HG03135 (cell line): Measurements from ENCODE around the gene GABRG3.

Experiments
- ATAC-seq: cut with Tn5 transposase; IDR thresholded peaks from one replicate; pipeline ENCODE4 v1.9.1; 2021; ENCODE audit warnings: mild to moderate bottlenecking, moderate library complexity; ENCODE audit not compliant: unreplicated experiment

The GABRG3 gene

DNA sequence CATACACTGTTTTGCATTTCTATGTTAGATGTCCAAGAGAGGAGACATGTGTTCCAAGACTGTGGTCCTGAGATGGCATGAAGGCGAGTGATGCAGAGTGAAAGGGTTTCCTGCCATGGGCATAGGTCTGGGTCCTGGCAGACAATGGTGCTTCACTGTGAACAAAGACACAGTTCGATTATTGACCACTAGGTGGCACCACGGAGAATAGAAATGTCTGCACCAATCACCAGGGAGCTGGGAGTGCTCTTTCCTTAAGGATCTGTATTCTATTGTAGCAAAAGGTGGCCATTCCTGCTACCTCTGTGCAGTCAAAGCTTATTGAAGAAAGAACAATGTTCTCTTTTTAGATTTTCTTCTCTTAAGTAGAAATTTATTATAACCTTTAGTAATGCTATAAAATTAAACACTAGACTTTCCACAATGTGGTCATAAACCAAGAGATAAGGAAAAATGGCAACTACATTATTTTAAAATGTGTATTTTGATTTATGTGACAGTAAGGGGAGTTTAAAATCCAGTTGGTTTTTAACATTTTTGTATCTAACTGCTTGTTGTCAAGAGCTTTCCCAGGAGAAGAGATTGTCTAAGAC is 88.7 kb downstream of the GABRG3 start:
- no peak for ATAC-seq

DNA sequence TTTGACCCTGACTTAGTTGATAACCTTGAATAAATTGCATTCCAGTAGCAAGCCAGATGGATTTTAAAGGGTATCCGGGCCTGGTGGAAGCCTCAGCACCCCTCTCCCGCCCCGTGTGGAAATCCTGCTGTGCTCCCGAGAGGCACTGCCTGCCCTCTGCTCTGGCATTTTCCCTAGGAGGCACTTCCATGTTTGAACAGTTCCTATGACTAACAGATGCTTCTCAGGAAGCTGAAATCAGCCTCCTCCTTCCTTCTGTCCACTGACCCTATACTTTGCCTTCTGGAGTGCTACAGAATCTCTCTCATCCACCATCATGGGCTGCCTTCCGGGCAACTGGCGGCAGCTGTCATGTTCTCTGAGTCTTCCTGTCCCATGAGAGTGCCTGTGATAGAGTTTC is 90.8 kb downstream of the GABRG3 start:
- ATAC-seq, result no peak

DNA sequence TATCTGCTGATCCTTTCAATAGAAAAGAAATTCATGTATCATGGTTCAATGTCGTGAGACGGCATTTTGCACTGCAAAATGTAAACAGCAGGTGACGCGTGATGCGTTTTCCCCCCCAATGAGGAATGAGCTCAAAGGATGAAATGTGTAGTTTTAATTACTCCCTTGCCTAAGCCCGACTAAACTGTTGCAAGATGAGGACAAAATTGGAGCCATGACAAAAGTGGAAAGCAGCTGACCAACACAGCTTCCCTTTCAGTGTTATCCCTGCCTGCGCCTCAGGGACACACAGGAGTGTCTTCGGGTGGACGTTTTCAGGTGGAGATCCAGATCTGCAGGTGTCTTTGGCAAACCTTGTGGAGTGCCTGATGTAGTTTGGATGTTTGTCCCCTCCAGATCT is 92.0 kb downstream of the GABRG3 start:
- no peak for ATAC-seq

DNA sequence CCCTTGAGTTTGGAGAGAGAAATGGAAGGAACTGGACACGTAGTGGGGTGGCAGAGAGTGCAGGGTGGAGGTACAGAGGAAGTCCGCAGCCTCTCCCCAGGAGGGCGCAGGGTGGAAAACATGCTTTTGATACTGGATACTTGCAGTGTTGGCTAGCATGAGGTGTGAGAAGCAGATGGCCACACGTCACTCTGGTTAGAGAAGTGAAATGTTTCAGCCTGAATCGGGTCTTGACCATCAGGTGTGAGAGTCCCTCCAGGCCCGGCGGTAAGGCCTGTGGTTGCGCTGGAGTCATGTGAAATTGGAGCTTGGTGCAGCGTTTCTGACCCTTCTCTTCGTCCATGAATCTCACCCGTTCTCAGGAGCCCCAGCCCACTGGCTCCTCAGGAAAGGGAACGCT is 93.1 kb downstream of the GABRG3 start:
- ATAC-seq, result no peak

DNA sequence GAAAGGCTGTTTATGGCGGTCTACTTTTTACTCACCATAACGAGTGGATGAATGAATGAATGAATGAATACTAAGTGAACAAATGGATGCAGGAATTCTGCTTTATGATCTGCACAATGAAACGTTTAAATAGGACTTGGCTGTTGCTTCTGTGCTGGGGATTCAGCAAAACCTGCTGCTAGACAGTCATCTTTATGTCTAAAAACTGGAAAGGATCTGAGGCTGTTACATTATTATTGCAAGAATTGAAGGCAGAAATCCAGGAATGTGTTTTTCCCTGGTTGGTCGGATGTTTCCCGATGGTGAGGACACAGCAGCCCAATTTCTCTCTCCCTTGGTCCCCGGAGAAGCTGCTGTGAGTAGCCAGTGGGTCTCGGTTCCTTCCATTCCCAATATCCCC is 94.2 kb downstream of the GABRG3 start:
- no peak for ATAC-seq

DNA sequence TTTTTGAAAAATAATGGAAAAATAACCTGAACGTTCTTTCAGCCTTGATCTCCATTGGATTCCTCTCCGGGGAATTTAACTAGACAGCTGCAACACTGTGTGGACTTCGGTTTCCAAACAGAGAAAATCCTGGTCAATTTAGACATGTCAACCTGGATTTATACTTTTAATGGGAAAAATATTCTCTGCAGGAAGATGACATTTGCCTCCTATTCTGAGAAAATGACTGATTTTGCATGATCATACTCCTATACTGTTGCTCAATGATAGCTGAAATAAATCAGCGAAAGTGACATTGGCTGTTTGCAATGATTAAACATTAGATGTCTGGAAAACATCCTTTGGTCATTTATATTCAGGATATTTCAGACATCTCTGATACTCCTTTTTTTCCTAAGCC is 94.8 kb downstream of the GABRG3 start:
- ATAC-seq, result no peak

DNA sequence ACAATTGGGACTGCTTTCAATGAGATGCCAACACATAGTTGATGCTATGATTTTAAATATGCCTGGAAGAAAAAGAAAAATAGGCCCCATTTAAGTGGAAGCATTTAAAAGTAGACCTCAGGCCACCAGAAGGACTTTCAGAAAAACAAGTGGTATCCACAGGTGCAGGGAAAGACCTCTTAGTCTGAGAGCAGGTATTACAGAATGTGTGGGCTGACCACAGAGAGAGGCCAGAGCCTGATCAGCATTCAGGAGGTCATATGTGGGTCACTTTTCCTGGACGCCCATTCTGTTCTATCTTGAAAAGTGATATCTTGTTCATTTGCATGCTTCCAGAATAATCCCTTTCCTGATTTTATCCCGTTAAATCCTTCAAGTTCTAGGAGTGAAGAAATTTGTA is 95.5 kb downstream of the GABRG3 start:
- ATAC-seq, result no peak

DNA sequence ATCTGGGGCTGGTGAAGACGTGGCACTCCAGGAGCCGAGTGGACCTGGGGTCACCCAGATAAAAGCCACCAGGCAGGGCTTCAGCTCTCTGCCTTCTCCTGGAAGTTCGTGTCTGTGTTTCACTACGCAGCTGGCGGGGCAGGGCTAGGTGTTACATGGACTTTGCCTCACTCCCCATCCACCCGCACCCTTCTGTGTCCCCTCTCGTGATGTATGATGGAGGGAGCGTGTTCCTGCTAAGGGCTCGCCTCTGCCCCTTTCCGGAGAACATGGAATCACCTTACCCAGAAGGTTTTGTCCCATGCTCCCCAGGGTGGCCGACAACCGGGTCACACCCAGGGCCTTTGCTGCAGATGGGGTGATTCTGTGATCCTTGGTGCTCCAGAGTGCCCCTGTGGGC is 96.2 kb downstream of the GABRG3 start:
- ATAC-seq, result no peak

DNA sequence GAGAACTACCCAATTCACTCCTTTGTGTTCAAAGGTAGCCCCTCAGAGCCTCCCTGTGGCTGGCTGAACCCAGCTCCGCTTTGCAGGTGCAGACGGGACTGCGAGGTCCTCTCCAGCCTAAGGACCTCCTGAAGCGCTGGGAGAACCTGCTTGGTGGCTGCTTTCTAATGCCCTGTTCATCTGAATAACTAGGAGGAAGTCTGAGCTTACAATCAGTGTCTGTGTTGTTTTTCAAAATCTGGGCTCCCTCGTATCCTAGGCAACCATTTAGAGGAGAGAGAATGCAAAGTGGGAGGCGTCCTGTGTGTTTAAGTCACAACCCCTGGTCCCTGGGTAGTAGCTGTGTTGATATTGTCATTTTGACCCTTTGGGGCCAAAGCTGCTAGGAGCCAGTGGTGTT is 99.9 kb downstream of the GABRG3 start:
- no peak for ATAC-seq

DNA sequence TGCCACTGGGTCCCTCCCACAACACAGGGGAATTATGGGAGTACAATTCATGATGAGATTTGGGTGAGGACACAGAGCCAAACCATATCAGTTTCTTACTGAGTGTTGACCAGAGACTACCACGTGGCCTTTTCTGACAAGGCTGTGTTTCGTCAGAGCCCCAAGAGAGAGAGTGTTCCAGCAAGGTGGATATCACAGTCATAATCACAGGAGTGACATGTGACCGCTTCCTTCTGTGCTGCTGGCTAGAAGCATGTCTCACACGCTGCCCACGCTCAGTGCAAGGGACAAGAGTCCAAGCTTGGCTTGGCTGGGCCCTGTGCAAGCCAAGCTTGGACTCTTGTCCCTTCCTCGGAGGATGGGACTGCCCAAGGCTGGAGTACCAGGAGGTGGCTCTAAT is 103.2 kb downstream of the GABRG3 start:
- no peak for ATAC-seq

DNA sequence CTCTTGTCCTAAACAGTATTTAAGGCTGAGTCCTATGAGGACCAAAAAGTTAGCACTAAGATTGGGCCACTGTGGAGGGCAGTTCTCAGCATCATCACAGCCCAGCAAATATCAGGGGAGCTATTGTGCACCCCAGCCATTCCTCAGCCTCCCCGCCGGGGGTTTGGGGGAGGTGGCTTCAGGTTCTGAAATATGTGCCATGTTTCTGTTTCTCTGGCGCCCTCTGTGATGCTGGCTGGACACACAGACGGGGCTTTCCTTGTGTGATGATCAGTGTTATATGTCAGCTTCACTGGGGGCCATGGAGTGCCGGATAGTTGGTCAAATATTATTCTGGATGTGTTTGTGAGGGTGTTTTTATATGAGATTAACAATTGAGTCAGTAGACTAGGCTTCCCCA is 106.8 kb downstream of the GABRG3 start:
- ATAC-seq, result no peak

DNA sequence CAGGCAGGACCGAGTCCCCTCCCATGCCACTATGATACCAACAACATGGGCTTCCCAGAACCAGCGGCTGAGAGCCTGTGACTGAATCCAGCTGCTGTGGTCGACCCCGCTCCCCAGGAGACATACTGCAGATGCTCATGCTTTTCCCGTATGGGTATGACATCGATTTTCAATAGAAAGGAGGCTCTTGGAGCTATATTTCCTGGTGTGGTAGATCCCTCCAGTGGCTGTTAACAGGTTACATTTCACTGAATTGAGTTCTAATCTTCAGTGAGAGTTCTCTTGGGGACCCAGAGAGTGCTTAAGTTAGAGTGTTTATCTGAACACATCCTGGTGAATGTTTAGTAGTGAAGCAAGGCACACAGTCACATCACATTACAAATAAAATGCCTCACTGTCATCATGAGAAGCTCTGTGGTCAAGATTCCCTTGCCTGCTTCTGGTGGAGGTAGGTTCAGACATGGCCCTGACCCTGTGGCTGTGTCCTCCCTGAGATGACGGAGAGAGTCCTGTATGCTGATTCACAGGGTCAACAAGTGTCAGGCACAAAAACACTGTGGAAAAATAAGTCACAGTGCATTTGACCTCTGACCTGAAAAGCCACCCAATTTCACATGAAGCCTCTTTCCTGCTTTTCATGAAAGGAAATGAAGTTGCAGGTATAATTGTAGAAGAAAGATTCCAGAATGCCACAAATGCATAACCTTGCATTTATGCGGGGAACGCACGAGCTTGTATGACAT is 110.9 kb downstream of the GABRG3 start:
- ATAC-seq, result no peak

DNA sequence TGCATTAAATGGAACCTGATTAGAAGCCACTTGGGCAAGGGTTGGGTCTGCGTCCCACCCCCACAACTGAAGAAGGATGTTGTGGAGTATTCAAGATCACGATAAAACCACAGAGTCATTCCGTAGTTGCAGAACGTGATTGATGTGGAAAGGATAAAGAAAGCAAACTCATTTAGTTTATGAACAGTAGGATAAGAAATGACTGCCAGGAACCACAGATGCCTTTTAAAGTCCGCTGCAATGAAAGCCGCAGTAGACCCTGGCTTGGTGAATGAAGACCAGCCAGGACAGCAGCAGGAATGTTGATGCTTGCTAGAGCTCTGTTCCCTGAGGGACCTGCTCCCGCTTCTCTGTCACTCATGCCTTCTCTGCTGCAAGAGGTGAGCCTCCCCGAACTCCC is 111.5 kb downstream of the GABRG3 start:
- ATAC-seq, result no peak

DNA sequence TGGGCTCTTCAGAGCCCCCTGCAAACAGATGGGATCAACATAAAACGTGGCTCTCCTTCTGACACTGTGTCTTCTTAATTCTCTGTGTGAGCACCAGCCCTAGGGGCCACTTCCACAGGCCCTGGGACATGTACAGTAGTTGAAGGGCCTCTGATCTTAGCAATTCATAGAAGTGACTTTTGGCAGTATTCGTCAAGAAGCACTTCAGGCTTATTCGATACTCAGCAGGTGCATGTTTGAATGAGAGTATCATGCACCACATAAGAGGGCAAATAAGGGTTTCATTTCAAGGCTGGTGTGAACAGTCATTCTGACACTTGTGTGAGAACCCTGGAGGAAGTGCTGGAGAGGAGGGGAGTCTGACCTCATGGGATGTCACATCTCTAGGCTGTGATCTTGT is 113.9 kb downstream of the GABRG3 start:
- no peak for ATAC-seq

DNA sequence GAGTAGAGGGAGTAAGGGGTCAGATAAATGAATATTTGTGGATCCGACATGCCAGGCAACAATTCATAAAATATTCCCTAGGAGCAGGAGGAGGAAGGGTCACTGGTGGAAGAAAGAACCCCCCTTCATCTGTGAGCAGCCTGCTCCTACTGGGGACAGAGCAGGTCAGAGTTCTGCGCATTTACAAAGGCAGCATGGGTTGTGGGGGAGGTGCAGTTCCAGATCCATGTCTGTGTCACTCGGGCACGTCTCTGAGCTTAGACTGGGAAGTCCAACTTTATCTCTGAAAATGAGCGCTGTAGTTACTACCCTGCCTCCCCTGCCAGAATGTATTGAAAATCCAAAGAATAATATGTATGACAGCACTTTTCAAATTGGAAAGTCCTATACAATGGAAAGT is 115.2 kb downstream of the GABRG3 start:
- no peak for ATAC-seq

DNA sequence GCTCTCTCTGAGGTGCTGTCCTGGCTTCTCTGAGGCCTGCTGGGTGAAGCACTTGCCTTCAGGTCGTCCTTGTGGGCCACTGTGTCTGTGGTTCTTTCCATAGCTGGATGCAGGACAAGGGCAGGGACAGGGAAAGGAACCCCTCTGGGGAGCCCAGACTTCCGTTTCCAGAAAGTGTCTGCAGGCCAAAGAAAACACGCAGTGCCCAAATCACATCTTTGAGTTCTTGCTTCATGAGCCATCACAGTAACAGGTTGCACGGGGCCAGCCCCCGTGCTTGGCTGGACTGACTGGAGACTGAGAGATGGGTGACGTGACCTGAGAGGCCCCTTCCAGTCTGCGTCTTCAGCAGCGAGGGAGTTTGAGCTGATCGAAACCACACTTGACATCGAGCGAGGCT is 115.8 kb downstream of the GABRG3 start:
- ATAC-seq, result no peak

DNA sequence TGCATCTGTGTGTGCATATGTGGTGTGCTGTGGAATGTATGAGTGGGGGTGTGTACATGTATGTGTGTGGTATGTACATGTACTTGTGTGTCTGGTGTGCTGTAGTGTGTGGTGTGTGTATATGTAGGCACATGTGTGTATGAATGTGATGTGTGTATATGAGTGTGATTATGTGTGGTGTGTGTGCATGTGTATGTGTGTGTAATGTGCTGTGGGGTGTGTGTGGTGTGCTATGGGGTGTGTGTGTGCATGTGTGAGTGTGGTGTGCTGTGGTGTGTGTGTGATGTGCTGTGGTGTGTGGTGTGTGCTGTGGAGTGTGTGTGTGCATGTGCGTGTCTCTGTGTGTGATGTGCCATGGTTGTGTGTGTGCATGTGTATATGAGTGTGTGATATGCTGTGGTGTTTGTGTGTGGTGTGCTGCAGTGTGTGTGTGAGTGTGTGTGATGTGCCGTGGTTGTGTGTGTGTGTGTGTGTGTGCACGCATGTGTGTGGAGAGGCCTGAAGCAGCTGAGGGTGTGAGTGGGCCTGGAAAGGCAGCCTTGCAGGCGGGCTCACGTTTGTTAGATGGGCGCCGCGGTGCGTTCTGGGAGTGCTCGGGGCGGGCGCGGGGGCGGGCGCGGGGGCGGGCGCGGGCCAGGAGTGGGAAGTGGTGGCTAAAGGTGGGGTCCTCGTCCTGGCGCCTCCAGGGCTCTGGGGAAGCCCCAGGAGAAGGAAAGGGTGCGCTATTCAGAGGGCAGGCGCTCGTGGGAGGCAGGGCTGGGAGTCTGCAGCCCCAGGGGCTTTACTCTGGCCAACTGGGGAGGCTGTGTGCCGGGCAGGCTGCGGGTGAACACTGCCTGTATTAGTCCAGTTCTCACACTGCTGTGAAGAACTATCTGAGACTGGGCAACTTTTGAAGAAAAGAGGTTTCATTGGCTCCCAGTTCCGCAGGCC is 116.9 kb downstream of the GABRG3 start:
- ATAC-seq, result no peak

DNA sequence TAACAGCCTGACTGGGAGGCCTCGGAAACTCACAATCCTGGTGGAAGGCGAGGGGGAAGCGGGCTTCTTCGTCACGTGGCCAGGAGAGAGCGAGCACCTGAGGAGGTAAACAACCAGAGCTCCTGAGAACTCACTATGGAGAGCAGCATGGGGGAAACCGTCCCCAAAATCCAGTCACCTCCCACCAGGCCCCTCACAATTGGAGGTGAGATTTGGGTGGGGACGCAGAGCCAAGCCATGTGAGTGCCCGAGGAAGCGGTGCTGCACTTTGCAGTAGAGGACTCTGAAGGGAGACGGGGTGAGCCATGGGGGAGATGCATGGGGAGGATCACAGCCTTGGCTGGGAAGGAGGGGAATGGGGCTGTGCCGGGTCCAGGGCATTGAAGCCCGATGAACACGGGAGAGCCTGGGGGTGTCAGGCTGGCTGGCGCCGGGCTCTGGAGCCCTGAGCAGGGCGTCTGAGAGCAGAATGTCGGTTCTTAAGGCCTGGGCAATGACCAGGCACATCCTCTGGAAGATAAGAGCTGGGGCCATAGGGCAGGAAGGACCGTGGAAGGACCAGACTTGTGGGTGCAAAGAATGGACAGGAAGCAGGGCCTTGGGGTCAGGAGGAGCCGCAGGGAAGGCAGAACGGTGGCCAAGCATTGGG is 117.7 kb downstream of the GABRG3 start:
- no peak for ATAC-seq

DNA sequence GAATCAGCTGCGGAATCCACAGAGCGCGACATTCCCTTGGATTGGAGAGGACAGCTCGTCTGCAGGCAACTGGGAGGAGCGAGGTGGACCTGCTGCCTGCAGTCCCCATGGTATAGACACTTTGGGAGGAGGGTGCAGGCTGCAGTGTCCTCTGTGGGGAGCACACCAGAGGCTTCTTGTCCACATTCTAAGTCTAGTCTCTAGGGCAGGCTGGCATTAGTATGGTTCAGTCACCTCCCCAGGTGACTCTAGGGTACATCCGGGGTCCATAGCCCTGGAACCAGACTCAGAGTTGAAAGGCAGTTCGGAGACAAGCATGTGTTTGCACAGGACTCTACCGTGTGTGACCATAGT is 118.2 kb downstream of the GABRG3 start:
- ATAC-seq, result no peak

DNA sequence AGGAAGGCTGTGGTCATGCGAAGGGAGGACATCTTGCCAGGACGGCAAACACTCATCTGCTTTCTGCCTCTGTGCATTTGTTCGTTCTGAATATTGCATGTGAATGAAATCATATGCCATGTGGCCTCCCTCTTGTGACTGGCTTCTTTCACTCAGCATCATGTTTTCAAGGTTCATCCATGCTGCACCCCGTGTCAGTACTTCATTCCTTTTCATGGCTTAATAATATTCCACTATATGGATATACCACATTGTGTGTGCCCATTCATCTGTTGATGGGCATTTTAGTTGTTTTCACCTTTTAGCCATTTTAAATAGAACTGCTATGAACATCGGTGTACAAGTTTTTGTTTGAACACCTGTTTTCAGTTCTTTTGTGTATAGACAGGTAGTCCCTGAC is 118.7 kb downstream of the GABRG3 start:
- no peak for ATAC-seq

DNA sequence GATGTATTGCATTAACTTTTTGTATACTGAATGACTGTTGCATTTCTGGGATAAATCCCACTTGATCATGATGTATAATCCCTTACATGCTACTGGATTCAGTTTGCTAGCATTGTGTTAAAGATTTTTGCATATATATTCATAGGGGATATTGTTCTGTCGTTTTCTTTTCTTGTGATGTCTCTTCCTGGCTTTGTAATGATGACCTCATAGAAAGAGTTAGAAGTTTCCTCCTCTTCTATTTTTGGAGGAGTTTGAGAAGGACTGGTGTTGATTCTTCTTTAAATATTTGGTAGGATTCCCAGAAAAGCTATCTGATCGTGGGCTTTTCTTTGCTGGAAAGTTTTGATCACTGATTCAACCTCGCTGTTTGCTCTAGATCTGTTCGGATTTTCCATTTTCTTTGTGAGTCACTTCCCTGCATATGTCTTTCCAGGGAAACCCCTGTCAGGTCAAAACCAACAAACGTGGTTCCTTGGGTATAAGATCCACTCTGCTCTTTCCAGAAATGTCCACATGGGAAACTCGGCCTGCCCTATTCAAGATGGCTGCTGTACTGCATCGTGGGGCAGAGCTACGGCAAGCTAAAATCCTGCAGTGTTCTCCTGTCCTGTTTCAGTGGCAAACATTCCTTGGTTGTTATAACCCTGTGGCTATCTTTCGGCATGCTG is 120.4 kb downstream of the GABRG3 start:
- no peak for ATAC-seq
